Ureter (tissue), 1 donor: ENCODE measurements around the gene CCDC160. TPM values are rescaled to one million over a fixed set of nuclear protein-coding genes. Genes with fewer than 3 reads are reported as not detected.
"Not testable (repeated sequence)": the region's sequence is repeated elsewhere in the genome, so short reads cannot be mapped to it uniquely, and the experiment has no call there.

Source experiments
- DNase-seq: peaks from one replicate; pipeline ENCODE4 v3.0.0-alpha.2; 2020; ENCODE audit warnings: low spot score
- total RNA-seq: library from RNA; stranded (reverse); gene quantifications from one replicate; pipeline ENCODE4 v1.2.4, GENCODE V29; 2023
- donor health status: DM: yes; HTN: yes; CAD: no.

CCDC160 gene
- total RNA-seq = 1.3 TPM

- no peak for DNase-seq
These were observed at the start of gene CCDC160 for GRCh38 chrX:134236626-134237614. CCDC160 (plus strand) TSS chrX:134237182; CDS start chrX:134244801, 7,619 bp downstream.

- no peak for DNase-seq
These were observed 45.7 kb upstream of the CCDC160 start for GRCh38 chrX:134191281-134191680.

GRCh38 chrX:134194915-134195314 is 42.1 kb upstream of the CCDC160 start:
- no peak for DNase-seq

GRCh38 chrX:134202561-134202960 is 34.4 kb upstream of the CCDC160 start:
- DNase-seq = no peak

GRCh38 chrX:134206221-134206620 is 30.8 kb upstream of the CCDC160 start:
- DNase-seq = no peak

- DNase-seq = no peak
These were observed 26.5 kb upstream of the CCDC160 start for GRCh38 chrX:134210465-134210864.

GRCh38 chrX:134235236-134235635 is 1.7 kb upstream of the CCDC160 start:
- DNase-seq = no peak

GRCh38 chrX:134238144-134238543 is 1.2 kb downstream of the CCDC160 start:
- not testable (repeated sequence) for DNase-seq

- no peak for DNase-seq
These were observed 2.0 kb downstream of the CCDC160 start for GRCh38 chrX:134239016-134239415.

- DNase-seq = no peak
These were observed 3.2 kb downstream of the CCDC160 start for GRCh38 chrX:134240209-134240608.

GRCh38 chrX:134241960-134242619 is 5.1 kb downstream of the CCDC160 start:
- no peak for DNase-seq

- no peak for DNase-seq
These were observed 7.1 kb downstream of the CCDC160 start for GRCh38 chrX:134244043-134244442.

GRCh38 chrX:134246282-134246681 is 9.3 kb downstream of the CCDC160 start:
- no peak for DNase-seq

GRCh38 chrX:134247492-134247891 is 10.5 kb downstream of the CCDC160 start:
- no peak for DNase-seq

- no peak for DNase-seq
These were observed 12.3 kb downstream of the CCDC160 start for GRCh38 chrX:134249241-134249640.

GRCh38 chrX:134251241-134251640 is 14.3 kb downstream of the CCDC160 start:
- no peak for DNase-seq

- no peak for DNase-seq
These were observed 17.5 kb downstream of the CCDC160 start for GRCh38 chrX:134254511-134254910.

- no peak for DNase-seq
These were observed 18.6 kb downstream of the CCDC160 start for GRCh38 chrX:134255555-134255954.

GRCh38 chrX:134256684-134257083 is 19.7 kb downstream of the CCDC160 start:
- DNase-seq = no peak

GRCh38 chrX:134258202-134258601 is 21.2 kb downstream of the CCDC160 start:
- no peak for DNase-seq

GRCh38 chrX:134285934-134286333 is 49.0 kb downstream of the CCDC160 start:
- DNase-seq = not testable (repeated sequence)

- DNase-seq = no peak
These were observed 50.4 kb downstream of the CCDC160 start for GRCh38 chrX:134287346-134287745.

GRCh38 chrX:134294548-134294947 is 57.6 kb downstream of the CCDC160 start:
- no peak for DNase-seq
